Heart left ventricle (tissue), 13 donors: ENCODE data around the gene KANSL1.

Experiments
- POLR2A ChIP-seq, 2 donors: fragments of 450-650 bp; IDR thresholded peaks; one replicate each; pipeline ENCODE4 v1.6.1; 2017; ENCODE audit warnings: antibody characterized with exemption in 2 of 2, mild to moderate bottlenecking in 2 of 2, moderate library complexity in 2 of 2
- TF ChIP-seq, protein P1 (sequence below), 12 donors: fragments of 200-600 bp; sonication (generic) in 4 of 12; IDR thresholded peaks; one replicate each; pipeline versions ENCODE4 v1.5.0 to v1.8.0; 2018 to 2022; ENCODE audit warnings: antibody characterized with exemption in 12 of 12, mild to moderate bottlenecking in 5 of 12
- donor health status: ischemic (EF 13 %, LVEDD 7.1; RV severe dilation, severe dysfunction).
- donor health status: DM: no; HTN: yes; CAD: no.
- donor health status: DM: no; HTN: no; CAD: no.
- donor health status: ischemic (EF 25% LVEDD 6.9; RV normal size, moderate dysfunction).
- donor health status: ischemic (EF 25% LVEDD 5.7; RV mildly dilated, moderate dysfunction).
- donor health status: ischemic (EF 35%, LVEDD 5.7; RV mildly dilated, moderate dysfunction).
- donor health status: nonischemic (EF 11% LVEDD 7.7; RV severe dilation, severe dysfunction).
- donor health status: DM: yes; HTN: yes; CAD: no.
- donor health status: PGD.
- donor health status: ischemic (EF 29% LVEDD 5.4; RV normal size, mild dysfunction).
- donor health status: nonischemic (EF 23%, LVEDD 6.1; RV moderate dilation, normal function).

DNA sequence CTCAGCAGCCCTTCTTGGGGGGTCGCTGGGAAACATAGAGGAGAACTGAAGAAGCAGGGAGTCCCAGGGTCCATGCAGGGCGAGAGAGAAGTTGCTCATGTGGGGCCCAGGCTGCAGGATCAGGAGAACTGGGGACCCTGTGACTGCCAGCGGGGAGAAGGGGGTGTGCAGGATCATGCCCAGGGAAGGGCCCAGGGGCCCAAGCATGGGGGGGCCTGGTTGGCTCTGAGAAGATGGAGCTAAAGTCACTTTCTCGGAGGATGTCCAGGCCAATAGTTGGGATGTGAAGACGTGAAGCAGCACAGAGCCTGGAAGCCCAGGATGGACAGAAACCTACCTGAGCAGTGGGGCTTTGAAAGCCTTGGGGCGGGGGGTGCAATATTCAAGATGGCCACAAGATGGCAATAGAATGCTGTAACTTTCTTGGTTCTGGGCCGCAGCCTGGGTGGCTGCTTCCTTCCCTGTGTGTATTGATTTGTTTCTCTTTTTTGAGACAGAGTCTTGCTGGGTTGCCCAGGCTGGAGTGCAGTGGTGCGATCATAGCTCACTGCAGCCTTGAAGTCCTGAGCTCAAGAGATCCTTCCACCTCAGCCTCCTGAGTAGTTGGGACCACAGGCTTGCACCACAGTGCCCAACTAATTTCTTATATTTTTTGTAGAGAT is 190.8 kb downstream of the KANSL1 start:
- TF ChIP-seq, protein P1, sequence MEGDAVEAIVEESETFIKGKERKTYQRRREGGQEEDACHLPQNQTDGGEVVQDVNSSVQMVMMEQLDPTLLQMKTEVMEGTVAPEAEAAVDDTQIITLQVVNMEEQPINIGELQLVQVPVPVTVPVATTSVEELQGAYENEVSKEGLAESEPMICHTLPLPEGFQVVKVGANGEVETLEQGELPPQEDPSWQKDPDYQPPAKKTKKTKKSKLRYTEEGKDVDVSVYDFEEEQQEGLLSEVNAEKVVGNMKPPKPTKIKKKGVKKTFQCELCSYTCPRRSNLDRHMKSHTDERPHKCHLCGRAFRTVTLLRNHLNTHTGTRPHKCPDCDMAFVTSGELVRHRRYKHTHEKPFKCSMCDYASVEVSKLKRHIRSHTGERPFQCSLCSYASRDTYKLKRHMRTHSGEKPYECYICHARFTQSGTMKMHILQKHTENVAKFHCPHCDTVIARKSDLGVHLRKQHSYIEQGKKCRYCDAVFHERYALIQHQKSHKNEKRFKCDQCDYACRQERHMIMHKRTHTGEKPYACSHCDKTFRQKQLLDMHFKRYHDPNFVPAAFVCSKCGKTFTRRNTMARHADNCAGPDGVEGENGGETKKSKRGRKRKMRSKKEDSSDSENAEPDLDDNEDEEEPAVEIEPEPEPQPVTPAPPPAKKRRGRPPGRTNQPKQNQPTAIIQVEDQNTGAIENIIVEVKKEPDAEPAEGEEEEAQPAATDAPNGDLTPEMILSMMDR (IDR thresholded peaks at IDR 0.05), result peak; percentile 89 to 97 (median 94)
- no peak for TF ChIP-seq POLR2A (IDR thresholded peaks at IDR 0.05)
